ENCODE data around the gene INPP5B.

GRCh38 chr1:37850352-37850955, 96.4 kb downstream of the INPP5B start:
- TF ChIP-seq CTCF (IDR thresholded peaks at IDR 0.05) (no peak), POLR2A (IDR thresholded peaks at IDR 0.05) (no peak)

All from heart left ventricle (tissue), 13 donors.